Astrocyte of the cerebellum (primary cell): ENCODE measurements around the gene MIER1.

Experiments
- DNase-seq: peaks from one replicate; pipeline ENCODE4 v3.0.0-alpha.2; 2011; ENCODE audit warnings: low read depth
- H3K4me3 ChIP-seq: 2 replicates; pipeline ENCODE4 v1.5.1; 2011; ENCODE audit warnings: mild to moderate bottlenecking, low read depth, low read length, moderate library complexity
- in situ Hi-C: cut with HindIII; loops from 2 replicates; pipeline ENCODE4 v1.10.0; 2017; ENCODE audit warnings: low sequenced_read_pairs
- TF ChIP-seq, protein P1 (sequence below): IDR thresholded peaks from 2 replicates; pipeline ENCODE4 v1.5.1; 2012; ENCODE audit warnings: low read length, low read depth, moderate library complexity, mild to moderate bottlenecking; ENCODE audit errors: missing control alignments

MIER1 gene

DNA sequence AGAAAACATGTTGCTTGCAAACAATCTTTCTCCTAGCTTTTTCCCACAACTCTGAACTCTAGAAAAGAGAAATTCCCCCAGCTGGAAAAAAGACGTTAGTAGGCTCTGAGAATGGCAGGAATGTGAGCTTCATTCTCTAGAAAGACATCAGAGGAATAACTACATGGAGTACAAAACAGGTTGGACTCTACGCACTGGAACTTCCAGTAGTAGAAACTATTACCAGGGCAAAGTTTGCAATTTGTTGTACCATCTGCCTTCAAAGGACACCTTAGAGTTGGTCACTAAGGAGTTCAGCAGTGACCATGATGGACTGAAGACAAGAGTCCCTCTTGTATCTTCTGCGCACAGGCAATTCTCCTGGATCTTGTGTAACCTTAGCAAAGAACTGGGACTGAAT, 68.3 kb downstream of the MIER1 start:
- in situ Hi-C loops: no loop called here
- TF ChIP-seq, protein P1, sequence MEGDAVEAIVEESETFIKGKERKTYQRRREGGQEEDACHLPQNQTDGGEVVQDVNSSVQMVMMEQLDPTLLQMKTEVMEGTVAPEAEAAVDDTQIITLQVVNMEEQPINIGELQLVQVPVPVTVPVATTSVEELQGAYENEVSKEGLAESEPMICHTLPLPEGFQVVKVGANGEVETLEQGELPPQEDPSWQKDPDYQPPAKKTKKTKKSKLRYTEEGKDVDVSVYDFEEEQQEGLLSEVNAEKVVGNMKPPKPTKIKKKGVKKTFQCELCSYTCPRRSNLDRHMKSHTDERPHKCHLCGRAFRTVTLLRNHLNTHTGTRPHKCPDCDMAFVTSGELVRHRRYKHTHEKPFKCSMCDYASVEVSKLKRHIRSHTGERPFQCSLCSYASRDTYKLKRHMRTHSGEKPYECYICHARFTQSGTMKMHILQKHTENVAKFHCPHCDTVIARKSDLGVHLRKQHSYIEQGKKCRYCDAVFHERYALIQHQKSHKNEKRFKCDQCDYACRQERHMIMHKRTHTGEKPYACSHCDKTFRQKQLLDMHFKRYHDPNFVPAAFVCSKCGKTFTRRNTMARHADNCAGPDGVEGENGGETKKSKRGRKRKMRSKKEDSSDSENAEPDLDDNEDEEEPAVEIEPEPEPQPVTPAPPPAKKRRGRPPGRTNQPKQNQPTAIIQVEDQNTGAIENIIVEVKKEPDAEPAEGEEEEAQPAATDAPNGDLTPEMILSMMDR: no peak
- no peak for DNase-seq
- no peak overlapping the region for H3K4me3 ChIP-seq

DNA sequence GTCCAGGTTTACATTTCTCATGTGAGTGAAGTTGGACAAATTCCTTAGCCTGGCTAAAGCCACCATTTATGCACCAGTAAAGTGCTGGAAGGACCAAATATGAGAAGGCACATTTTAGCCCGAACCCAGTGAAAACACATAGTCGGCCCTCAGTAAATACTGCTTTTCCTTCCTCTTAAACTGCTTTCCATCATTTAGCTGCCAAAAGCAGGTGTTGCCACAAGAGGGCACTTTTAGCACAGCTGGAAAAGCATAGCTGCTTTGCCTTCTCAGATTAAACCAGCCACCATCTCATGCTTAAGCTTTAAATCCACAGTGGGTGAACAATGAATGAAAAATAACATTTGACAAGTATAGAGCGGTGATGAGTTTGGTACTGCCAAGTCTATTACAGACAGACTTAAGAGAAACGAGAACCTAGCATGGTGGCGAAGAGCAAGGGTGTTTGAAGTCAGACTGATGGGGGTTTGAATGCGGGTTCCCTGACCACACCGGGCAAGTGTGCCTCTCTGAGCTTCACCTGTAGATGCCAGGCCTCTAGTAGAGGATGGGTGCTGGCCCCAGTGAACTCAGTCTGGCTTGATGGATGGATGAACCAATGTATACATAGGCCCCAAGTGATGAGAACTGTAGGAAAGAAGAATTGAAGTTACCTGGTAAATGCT, 71.4 kb downstream of the MIER1 start:
- H3K4me3 ChIP-seq: no peak overlapping the region
- in situ Hi-C loops: no loop called here
- TF ChIP-seq, protein P1: peak; percentile 89
- DNase-seq: peak; percentile 65

DNA sequence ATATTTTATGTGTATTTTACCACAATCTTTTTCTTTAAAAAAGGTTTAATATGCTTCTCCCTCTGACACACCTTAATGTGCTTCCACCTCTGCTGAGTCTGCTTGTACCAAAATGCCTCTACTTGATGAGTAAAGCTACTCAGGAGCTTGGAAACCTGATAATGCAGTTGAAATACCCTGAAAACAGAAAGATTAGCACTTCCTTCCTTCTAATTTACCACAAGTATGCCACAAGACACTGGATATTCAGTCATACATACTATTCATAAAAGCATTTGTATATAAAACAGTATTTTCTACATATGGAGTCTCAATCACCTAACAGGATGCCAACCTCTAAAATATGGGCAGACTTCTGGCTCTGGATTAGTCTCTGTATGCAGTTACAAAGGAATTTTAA, 74.2 kb downstream of the MIER1 start:
- in situ Hi-C loops: no loop called here
- DNase-seq: no peak
- TF ChIP-seq, protein P1: no peak
- no peak overlapping the region for H3K4me3 ChIP-seq

DNA sequence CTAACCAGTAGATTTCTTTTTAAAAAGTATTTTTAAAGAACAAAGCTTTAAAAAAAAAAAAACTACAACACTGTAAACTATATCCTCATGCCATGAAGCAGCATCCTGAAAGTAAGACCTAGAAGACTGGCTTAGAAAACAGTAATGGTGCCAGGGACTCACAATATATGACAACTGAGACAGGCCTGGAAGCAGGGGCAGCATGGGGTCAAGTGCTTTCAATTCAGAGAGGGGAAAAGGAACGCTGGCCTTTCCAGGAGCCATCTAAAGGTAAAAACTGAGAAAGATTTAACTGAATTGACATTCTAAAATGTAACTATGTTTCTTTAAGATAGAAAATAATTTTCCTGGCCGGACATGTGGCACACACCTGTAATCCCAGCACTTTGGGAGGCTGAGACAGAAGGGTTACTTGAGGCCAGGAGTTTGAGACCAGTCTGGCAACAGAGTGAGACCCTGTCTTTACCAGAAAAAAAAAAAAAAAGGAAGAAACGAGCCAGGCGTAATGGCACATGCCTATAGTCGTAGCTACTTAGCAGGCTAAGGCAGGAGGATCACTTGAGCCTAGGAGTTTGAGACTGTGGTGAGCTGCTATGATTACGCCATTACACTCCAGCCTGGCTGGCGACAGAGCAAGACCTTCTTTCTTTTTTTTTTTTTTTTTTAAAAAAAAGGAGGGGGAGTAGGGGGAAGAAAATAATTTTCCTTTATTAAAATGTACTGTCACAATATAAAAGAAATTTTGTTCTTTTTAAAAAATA, 75.0 kb downstream of the MIER1 start:
- in situ Hi-C loops: no loop called here
- no peak for DNase-seq
- H3K4me3 ChIP-seq: no peak overlapping the region
- TF ChIP-seq, protein P1: no peak

DNA sequence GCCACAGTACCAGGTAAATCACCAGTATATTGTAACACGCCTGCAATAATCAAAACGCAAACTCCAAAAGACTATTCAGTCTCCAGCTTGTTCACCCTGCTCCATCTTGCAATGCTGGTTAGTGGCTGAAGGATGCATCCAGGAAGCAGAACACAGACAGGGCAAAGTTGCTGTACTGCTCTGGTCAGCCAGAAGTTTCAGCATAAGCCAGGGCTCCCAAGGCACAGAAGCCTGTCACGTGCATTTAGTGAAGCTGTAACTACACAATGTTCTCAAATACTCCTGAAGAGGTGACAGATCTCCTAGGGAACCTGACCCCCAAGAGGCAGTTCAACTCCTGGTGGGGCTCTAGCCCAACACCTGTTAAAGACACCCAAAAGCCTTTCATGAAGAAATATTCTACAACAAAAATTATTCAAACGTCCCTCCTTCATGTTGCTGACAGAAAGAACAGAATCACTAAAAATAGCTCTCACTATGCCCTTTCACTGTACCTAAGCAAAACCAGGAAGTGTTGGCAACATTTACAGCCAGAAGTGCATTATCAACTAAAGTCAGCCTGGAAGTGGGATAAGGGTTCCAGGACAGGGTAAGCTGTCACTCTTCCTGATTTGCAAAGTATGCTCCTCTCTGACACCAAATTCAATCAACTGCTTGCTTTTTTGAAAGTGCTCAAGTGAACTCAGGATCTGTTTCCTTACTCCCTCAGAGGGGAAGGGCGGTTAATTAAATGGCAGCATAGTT, 77.1 kb downstream of the MIER1 start:
- H3K4me3 ChIP-seq: no peak overlapping the region
- TF ChIP-seq, protein P1: no peak
- no peak for DNase-seq
- in situ Hi-C loops: no loop called here

DNA sequence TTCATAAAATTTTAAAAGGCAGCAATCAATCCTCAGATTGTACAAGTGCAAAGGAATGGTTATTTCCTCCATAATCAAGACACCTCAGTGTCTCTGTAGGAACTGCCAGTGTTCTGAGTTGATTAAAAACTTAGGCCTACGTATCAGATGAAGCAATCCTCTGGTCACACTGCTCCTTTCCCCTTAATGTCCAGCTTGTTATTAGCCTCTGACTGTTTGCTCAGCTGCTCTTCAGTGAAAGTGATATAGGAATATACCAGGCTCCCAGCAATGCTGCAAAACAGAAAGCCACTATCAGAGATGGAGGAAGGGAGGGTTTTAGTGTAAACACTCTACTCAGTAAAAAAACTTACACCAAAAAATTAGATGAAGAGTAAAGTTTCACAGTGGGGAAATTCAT, 79.4 kb downstream of the MIER1 start:
- no peak overlapping the region for H3K4me3 ChIP-seq
- in situ Hi-C loops: no loop called here
- DNase-seq: no peak
- TF ChIP-seq, protein P1: no peak
